GM12892 (cell line): ENCODE data around the gene PLK3.

Source experiments
- POLR2A ChIP-seq: IDR thresholded peaks from 2 replicates; pipeline ENCODE4 v1.6.1; 2011; ENCODE audit warnings: low read depth, low read length, control low read depth
- POLR2AphosphoS5 ChIP-seq: IDR thresholded peaks from 2 replicates; pipeline ENCODE4 v1.6.1; 2011; ENCODE audit warnings: low read depth, low read length, control low read depth

DNA sequence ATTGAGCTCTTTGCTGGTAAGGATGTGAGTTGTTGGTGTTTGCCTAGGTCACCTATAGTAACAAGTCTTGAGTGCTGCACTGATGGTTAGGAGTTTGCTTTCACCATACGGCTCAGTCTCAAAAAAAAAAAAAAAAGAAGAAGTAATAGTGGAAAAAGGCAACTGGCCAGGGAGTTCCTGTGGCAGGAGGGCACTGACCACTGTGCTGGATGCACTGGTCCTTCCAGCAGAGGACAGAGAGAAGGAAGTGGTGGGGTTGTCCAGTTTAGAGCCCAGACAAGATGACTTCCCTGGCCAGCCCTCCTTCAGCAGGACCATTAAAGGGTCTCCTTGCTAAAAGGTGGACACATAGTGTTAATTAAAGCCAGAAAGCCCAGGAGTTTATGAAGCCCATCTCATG lies 54.8 kb downstream of the PLK3 start:
- TF ChIP-seq POLR2A (no peak), POLR2AphosphoS5 (no peak)
